ENCODE data around the gene TMIGD3. TPM values are rescaled to one million over a fixed set of nuclear protein-coding genes. Genes with fewer than 3 reads are reported as not detected.

TMIGD3 gene
- total and polyA plus RNA-seq, 7 donors, result 1.9 to 29.8 (median 5.8) TPM

DNA sequence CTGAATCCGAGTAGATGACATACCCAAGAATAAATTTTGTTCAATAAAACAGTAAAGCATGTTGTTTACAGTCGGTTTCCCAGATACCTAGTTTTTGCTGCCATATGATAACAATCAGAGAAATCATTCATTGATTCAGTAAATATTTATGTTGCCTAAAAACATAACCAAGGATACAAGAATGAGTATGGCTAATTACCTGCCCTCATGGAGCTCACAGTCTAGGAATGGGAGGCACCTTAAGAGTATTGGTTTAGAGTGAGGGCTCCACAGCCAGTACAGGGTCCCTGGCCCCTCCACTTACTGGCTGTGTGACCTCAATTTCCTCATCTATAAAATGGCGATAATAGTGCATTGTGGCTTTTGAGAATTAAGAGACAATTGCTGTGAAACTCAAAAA lies 53.2 kb downstream of the TMIGD3 start:
- Histone ChIP-seq H3K4me1 (peaks cover 0 to 68% (median 56%) of the 10 kb centered on the region in 4 donors), H3K27ac (peak overlapping the region in 3 of 4 donors; percentile 86 to 90 (median 89)), H3K9me3 (no peaks in the 10 kb centered on the region), H3K36me3 (peaks cover 0 to 43% (median 8%) of the 10 kb centered on the region in 4 donors), H3K27me3 (no peaks in the 10 kb centered on the region), H3K4me3 (peak overlapping the region; percentile 80 to 95 (median 90))
- 32 to 48% methylated on average over 3 of the region's 3 CpGs for WGBS, 2 donors
- intact Hi-C loops (cut with DNase I), result no loop called here
- DNase-seq, result no peak
- TF ChIP-seq CTCF (IDR thresholded peaks at IDR 0.05) (no peak), POLR2A (IDR thresholded peaks at IDR 0.05) (no peak), POLR2AphosphoS5 (IDR thresholded peaks at IDR 0.05) (no peak), EP300 (IDR thresholded peaks at IDR 0.05) (no peak)

DNA sequence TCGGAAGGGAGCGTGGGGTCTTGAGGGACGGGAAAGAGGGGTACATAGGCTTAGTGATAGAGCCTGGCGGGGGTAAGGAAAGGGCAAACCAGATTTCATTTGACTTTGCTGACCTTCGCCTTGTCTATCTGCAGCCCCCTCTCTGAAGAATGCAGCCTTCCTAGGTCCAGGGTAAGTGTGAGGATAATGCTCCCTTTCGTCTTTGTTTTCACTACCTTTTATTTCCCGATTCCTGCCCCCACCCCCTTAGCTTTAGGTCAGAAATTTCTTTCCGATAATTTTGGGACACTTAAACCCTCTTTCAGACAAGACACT lies 53.8 kb downstream of the TMIGD3 start:
- intact Hi-C loops (cut with DNase I), result loop anchor here (5.0 to 10.0 kb wide), 3 partner anchors 307 to 1415 kb away; partner anchors contain the start of genes CEPT1, DRAM2 and STRIP1
- Histone ChIP-seq H3K36me3 (peaks cover 0 to 43% (median 8%) of the 10 kb centered on the region in 4 donors), H3K27ac (peak overlapping the region; percentile 86 to 90 (median 88)), H3K4me1 (peaks cover 0 to 63% (median 54%) of the 10 kb centered on the region in 4 donors), H3K9me3 (no peaks in the 10 kb centered on the region), H3K27me3 (no peaks in the 10 kb centered on the region), H3K4me3 (peak overlapping the region; percentile 80 to 95 (median 90))
- TF ChIP-seq POLR2A (IDR thresholded peaks at IDR 0.05), result peak in 1 of 2 donors; percentile 6
- no peak for TF ChIP-seq EP300 (IDR thresholded peaks at IDR 0.05)
- TF ChIP-seq POLR2AphosphoS5 (IDR thresholded peaks at IDR 0.05), result no peak
- DNase-seq, result no peak
- 1% methylated on average over 8 of the region's 8 CpGs for WGBS, 2 donors

DNA sequence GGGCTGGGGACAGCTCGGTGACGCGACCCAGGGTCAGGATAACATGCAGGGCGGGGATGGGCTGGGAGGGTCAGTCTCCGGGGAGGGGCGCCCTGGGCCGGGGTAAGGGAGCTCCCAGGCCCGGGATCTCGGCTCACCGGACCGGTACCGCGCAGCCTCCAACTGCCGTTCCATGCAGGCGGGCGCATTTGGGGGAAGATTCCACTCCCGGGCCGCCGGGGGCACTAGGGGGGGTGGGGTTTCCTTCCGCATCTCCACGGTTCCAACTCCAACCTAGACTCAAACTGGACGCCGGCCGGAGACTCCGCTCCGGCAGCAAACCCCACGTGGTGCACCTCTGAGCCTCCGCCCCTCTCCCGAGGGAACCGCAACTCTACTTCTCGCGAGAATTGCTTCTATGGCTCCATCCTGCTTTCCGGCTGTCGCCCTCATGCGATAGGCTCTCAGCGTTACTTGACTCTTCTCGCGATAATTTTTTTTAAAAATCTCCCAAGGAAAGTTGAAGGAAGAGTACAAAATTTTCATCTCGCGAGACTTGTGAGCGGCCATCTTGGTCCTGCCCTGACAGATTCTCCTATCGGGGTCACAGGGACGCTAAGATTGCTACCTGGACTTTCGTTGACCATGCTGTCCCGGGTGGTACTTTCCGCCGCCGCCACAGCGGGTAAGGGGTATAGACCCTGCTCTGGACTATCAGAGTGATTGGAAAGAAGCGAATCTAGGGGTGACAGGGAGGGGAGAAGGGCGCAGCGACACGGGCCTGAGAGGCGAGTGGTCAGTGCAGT lies 54.3 kb downstream of the TMIGD3 start, which contains the start of the genes ATP5PB and WDR77:
TSS of gene ATP5PB (plus strand) at position 547 of the 785 bp plus-strand sequence. CDS start at position 625, 78 bp downstream.
TSS of gene WDR77 (minus strand) at position 339 of the 785 bp plus-strand sequence. CDS start at position 252, 87 bp downstream.
- H3K4me3 ChIP-seq, result peak within 1 kb of the TSS; percentile 80 to 95 (median 90)
- DNase-seq, result peak; percentile 98
- no peaks in the 10 kb centered on the region for H3K27me3 ChIP-seq
- no peaks in the 10 kb centered on the region for H3K9me3 ChIP-seq
- peak within 1 kb of the TSS; percentile 86 to 90 (median 88) for H3K27ac ChIP-seq
- peaks cover 0 to 43% (median 5%) of the 10 kb centered on the region in 4 donors for H3K36me3 ChIP-seq
- intact Hi-C loops (cut with DNase I), result loop anchor here (5.0 to 10.0 kb wide), 3 partner anchors 307 to 1414 kb away; partner anchors contain the start of genes CEPT1, DRAM2 and STRIP1
- WGBS, 2 donors, result 0 to 1% methylated on average over 54 of the region's 54 CpGs
- H3K4me1 ChIP-seq, result peaks cover 0 to 57% (median 51%) of the 10 kb centered on the region in 4 donors
- TF ChIP-seq POLR2AphosphoS5 (IDR thresholded peaks at IDR 0.05) (peak; percentile 26 to 66 (median 62)), POLR2A (IDR thresholded peaks at IDR 0.05) (peak; percentile 23 to 66), EP300 (IDR thresholded peaks at IDR 0.05) (no peak), CTCF (IDR thresholded peaks at IDR 0.05) (no peak)

DNA sequence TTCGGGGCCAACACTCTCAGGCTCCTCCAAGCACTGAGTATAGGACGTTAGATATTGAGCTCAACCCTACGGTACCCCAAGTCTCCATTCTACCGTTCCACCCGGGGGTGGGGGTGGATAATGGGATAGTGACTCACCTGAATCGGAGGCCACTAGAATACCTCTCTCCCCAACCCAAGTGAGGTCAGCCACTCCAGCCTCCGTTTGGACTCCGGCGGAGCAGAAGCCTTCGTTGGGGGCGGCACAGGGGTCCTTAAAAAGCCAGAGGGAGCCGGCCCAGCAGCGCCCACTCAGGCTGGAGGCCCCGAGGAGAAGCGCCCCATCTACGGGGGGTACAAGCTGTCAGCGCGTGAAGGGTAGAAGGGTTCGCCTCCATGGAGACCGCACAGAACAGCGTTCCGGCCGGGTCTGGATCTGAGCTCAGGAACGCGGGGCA lies 54.9 kb downstream of the TMIGD3 start:
- H3K27me3 ChIP-seq, result no peaks in the 10 kb centered on the region
- no peaks in the 10 kb centered on the region for H3K9me3 ChIP-seq
- peaks cover 0 to 51% (median 46%) of the 10 kb centered on the region in 4 donors for H3K4me1 ChIP-seq
- TF ChIP-seq POLR2A (IDR thresholded peaks at IDR 0.05) (no peak), POLR2AphosphoS5 (IDR thresholded peaks at IDR 0.05) (no peak), CTCF (IDR thresholded peaks at IDR 0.05) (no peak), EP300 (IDR thresholded peaks at IDR 0.05) (no peak)
- WGBS, 2 donors, result 1% methylated on average over 25 of the region's 25 CpGs
- H3K4me3 ChIP-seq, result peak overlapping the region; percentile 80 to 95 (median 90)
- H3K36me3 ChIP-seq, result peaks cover 4 to 46% (median 9%) of the 10 kb centered on the region in 4 donors
- intact Hi-C loops (cut with DNase I), result loop anchor here (5.0 to 10.0 kb wide), 3 partner anchors 306 to 1414 kb away; partner anchors contain the start of genes CEPT1, DRAM2 and STRIP1
- no peak for DNase-seq
- peak overlapping the region; percentile 86 to 90 (median 88) for H3K27ac ChIP-seq

Measured in sigmoid colon (tissue), 7 donors.